Right lobe of liver (tissue), 6 donors: Measurements from ENCODE around the gene AMT. TPM values are rescaled to one million over a fixed set of nuclear protein-coding genes. Genes with fewer than 3 reads are reported as not detected.
A peak's percentile ranks its signal among the peaks of the same experiment; 100 is the strongest.

Source experiments
- ATAC-seq, 4 donors: fragments of 200-7000 bp; cut with Tn5 transposase; one replicate each; pipeline ENCODE4 v1.9.1; 2020; ENCODE audit warnings: mild to moderate bottlenecking in 4 of 4, moderate library complexity in 4 of 4
- DNase-seq, 3 donors: peaks; one replicate each; pipeline ENCODE4 v3.0.0-alpha.2; 2020
- H3K27ac ChIP-seq, 3 donors: fragments of 200-600 bp; one replicate each; pipeline ENCODE4 v1.8.0; 2022
- H3K27me3 ChIP-seq, 2 donors: fragments of 200-600 bp; one replicate each; pipeline ENCODE4 v1.8.0; 2022
- H3K36me3 ChIP-seq, 4 donors: fragments of 200-600 bp; sonication (generic) in 1 of 4; one replicate each; pipeline versions ENCODE4 v1.5.1 to v1.8.0; 2017 to 2022; ENCODE audit warnings: control low read depth in 1 of 4
- H3K4me1 ChIP-seq, 4 donors: fragments of 200-600 bp; sonication (generic) in 1 of 4; one replicate each; pipeline versions ENCODE4 v1.5.1 to v1.8.0; 2017 to 2022; ENCODE audit warnings: control low read depth in 1 of 4
- H3K4me3 ChIP-seq, 3 donors: fragments of 200-600 bp; one replicate each; pipeline ENCODE4 v1.8.0; 2022
- H3K9me3 ChIP-seq, 4 donors: fragments of 200-600 bp; sonication (generic) in 1 of 4; one replicate each; pipeline versions ENCODE4 v1.5.1 to v1.8.0; 2017 to 2022; ENCODE audit warnings: control low read depth in 1 of 4
- POLR2A ChIP-seq: fragments of 450-650 bp; IDR thresholded peaks from one replicate; pipeline ENCODE4 v1.6.1; 2017; ENCODE audit warnings: antibody characterized with exemption, mild to moderate bottlenecking
- WGBS: methylation state at CpG from one replicate; pipeline ENCODE4 v1.1.6; 2018; ENCODE audit warnings: low coverage, low lambda C conversion rate; ENCODE audit not compliant: insufficient coverage; ENCODE audit errors: missing lambda C conversion rate; 5-methylcytosine and 5-hydroxymethylcytosine counted together
- intact Hi-C, 2 donors: fragments of 100-400 bp; cut with DNase I; formaldehyde crosslinking; loops; one replicate each; pipeline versions ENCODE4 v1.11.2 to v1.14.1; 2022
- total RNA-seq, 6 experiments: library from RNA; depleted of rRNA in 2 of 6; stranded (reverse); fragments of >200 nt in 2 of 6; fragmentation: NEBNext Ultra II Directional in 3 of 6; extraction: Animal tissue kit (Norgen Biotek cat#: 25700) in 3 of 6; gene quantifications; one replicate each; pipeline versions ENCODE4 v1.1.0 to v1.2.4, GENCODE V29; 2016 to 2023
- TF ChIP-seq, protein P1 (sequence below), 4 donors: fragments of 200-600 bp in 3 of 4; fragments of 450-650 bp in 1 of 4; IDR thresholded peaks; one replicate each; pipeline versions ENCODE4 v1.5.1 to v1.8.0; 2016 to 2022; ENCODE audit warnings: antibody characterized with exemption in 4 of 4, mild to moderate bottlenecking in 2 of 4
- donor health status: DM: no; HTN: yes; CAD: no.
- donor health status: DM: no; HTN: no; CAD: no.
- donor health status: DM: no; HTN: no; CAD: no.
- donor health status: DM: no; HTN: yes; CAD: no.
- donor health status: DM: no; HTN: yes; CAD: no.

Gene AMT
- total RNA-seq, 6 experiments from 2014 or later, result 8.4 to 52.0 (median 31.3) TPM

DNA sequence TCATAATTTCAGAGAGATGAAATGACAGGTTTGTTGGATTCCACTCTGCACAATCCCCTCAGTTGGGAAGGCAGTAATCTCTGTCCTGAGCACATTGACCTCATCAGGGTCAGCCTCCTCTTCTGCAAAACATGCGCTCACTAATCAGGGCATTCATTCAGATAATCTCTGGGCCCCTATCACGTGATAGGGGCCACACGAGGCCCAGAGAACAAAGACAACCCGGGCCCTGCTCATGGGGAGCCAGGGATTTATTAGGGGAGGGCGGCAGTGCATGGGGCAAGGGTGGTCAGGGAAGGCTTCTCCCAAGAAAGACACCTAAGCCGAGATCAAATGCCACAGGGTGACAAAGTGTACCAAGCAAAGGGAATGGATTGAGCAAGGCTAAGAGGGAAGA, 8.9 kb downstream of the AMT start:
- WGBS, result 93% methylated on average over 3 of the region's 6 CpGs
- H3K4me1 ChIP-seq, result peaks cover 0 to 27% (median 7%) of the 10 kb centered on the region in 4 donors
- no peaks in the 10 kb centered on the region for H3K27me3 ChIP-seq
- H3K36me3 ChIP-seq, result peaks cover 0 to 13% (median 0%) of the 10 kb centered on the region in 4 donors
- ATAC-seq (no peak), DNase-seq (no peak)
- H3K27ac ChIP-seq, result no peak overlapping the region
- intact Hi-C loops, result no loop called here
- TF ChIP-seq, protein P1, sequence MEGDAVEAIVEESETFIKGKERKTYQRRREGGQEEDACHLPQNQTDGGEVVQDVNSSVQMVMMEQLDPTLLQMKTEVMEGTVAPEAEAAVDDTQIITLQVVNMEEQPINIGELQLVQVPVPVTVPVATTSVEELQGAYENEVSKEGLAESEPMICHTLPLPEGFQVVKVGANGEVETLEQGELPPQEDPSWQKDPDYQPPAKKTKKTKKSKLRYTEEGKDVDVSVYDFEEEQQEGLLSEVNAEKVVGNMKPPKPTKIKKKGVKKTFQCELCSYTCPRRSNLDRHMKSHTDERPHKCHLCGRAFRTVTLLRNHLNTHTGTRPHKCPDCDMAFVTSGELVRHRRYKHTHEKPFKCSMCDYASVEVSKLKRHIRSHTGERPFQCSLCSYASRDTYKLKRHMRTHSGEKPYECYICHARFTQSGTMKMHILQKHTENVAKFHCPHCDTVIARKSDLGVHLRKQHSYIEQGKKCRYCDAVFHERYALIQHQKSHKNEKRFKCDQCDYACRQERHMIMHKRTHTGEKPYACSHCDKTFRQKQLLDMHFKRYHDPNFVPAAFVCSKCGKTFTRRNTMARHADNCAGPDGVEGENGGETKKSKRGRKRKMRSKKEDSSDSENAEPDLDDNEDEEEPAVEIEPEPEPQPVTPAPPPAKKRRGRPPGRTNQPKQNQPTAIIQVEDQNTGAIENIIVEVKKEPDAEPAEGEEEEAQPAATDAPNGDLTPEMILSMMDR (IDR thresholded peaks at IDR 0.05), result no peak
- TF ChIP-seq POLR2A, result no peak
- H3K4me3 ChIP-seq, result peak overlapping the region; percentile 72 to 90 (median 77)
- H3K9me3 ChIP-seq, result no peaks in the 10 kb centered on the region

DNA sequence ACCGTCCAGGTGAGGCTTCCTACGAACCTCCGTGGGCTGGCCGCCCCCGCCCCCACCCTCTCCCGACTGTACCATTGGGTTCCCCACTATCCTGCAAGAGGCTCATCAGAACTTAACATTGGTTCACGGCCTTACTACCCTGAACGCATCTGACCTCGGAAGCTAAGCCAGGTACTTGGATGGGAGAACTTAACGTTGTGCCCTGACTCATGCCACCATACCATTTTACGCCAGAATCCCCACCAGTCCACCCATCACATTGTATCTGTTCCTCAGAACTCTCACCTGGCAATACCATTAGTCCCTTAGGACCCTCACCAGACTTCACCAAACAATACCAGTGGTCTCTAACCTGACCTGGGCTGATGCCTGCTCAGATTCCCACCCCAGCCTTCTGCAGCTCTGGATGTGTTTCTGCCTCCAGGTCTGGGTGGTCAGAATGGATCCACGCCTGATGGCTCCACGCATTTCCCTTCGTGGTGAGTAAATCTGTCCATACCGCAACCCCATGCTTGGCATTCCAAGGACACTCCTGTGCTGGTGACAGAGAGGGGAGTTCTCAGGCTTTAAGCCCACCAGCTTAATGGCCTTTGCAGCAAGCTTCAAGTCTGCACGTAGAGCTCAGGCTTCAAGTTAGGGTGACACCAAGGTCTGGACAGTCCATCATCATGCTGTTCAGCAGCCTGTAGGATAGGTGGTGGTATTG, 9.5 kb downstream of the AMT start:
- H3K27me3 ChIP-seq, result no peaks in the 10 kb centered on the region
- intact Hi-C loops, result no loop called here
- peaks cover 0 to 13% (median 0%) of the 10 kb centered on the region in 4 donors for H3K36me3 ChIP-seq
- no peaks in the 10 kb centered on the region for H3K9me3 ChIP-seq
- no peak for TF ChIP-seq POLR2A
- TF ChIP-seq, protein P1 (IDR thresholded peaks at IDR 0.05), result no peak
- ATAC-seq (no peak), DNase-seq (no peak)
- 15% methylated on average over 13 of the region's 16 CpGs for WGBS
- H3K27ac ChIP-seq, result peak overlapping the region; percentile 57 to 95 (median 69)
- peaks cover 0 to 30% (median 7%) of the 10 kb centered on the region in 4 donors for H3K4me1 ChIP-seq
- H3K4me3 ChIP-seq, result peak overlapping the region; percentile 72 to 90 (median 77)

DNA sequence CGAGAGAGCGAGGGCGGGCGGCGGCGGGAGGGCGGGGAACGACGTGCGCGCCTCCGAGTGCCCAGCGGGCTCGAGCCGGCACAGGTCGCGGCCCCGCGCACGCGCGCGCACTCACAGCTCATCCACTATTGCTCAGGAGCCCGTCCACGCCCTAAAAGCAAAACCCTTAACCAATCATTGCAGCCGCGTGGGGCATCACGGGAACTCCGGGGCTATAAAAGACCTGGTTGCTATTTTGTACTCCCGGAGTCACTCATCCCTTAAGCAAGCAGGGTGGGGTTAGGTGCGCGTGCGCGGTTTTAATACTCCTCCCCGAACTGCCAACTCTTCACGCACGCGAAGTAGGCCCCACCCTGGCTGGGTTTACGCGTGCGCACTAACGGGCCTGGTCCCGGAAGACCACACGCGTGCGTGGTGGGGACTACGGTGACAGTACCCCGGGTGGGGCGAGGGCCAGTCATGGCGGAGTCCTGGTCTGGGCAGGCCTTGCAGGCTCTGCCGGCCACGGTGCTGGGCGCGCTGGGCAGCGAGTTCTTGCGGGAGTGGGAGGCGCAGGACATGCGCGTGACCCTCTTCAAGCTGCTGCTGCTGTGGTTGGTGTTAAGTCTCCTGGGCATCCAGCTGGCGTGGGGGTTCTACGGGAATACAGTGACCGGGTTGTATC, 10.2 kb downstream of the AMT start, which contains the start of the genes RHOA and TCTA:
TSS of gene RHOA (minus strand) at position 9 of the 664 bp plus-strand sequence. CDS start 36,387 bp downstream, outside the sequence.
TSS of gene TCTA (plus strand) at position 456 of the 664 bp plus-strand sequence. CDS start at position 460, 4 bp downstream.
- H3K4me1 ChIP-seq, result peaks cover 0 to 37% (median 7%) of the 10 kb centered on the region in 4 donors
- intact Hi-C loops, result no loop called here

DNA sequence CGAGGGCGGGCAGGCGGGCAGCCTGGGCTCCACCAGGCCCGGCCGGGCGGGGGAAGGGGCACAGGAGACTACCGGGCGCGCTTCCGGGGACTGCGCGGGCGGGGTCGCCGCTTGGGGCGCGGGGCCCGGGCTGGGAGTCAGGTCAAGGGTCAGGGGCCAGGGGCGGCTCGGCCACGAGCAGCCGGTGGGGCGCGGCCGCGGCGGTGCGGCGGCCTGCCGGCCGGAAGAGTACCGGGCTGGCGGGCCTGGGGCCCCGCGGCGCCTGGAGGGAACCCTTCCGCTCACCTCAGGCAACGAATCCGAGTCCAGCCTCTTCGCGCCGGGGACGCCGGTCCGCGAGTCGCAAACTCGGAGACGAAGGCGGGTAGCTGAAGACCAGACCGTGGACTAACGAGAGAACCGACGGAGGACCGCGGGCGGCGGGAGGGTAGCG, 10.7 kb downstream of the AMT start:
- WGBS, result 0% methylated on average over 13 of the region's 59 CpGs
- intact Hi-C loops, result no loop called here
- Histone ChIP-seq H3K27ac (peak overlapping the region; percentile 83 to 96 (median 95)), H3K4me1 (peaks cover 0 to 42% (median 7%) of the 10 kb centered on the region in 4 donors), H3K9me3 (no peaks in the 10 kb centered on the region), H3K36me3 (peaks cover 0 to 10% (median 0%) of the 10 kb centered on the region in 4 donors), H3K4me3 (peak overlapping the region; percentile 77 to 90 (median 86)), H3K27me3 (no peaks in the 10 kb centered on the region)
- TF ChIP-seq POLR2A, result no peak
- TF ChIP-seq, protein P1 (IDR thresholded peaks at IDR 0.05), result peak in 1 of 4 donors; percentile 18
- ATAC-seq (peak; percentile 10 to 36 (median 31)), DNase-seq (peak; percentile 72 to 79 (median 76))

More for the DNA sequence above, 10.2 kb downstream of the AMT start, which contains the start of the genes RHOA and TCTA:
- ATAC-seq (peak; percentile 91 to 95 (median 93)), DNase-seq (peak; percentile 99)
- Histone ChIP-seq H3K4me3 (peak within 1 kb of the TSS; percentile 77 to 90 (median 86)), H3K27ac (peak within 1 kb of the TSS; percentile 83 to 96 (median 95)), H3K27me3 (no peaks in the 10 kb centered on the region), H3K36me3 (peaks cover 0 to 13% (median 0%) of the 10 kb centered on the region in 4 donors), H3K9me3 (no peaks in the 10 kb centered on the region)
- TF ChIP-seq POLR2A, result peak; percentile 91
- TF ChIP-seq, protein P1 (IDR thresholded peaks at IDR 0.05), result no peak
- WGBS, result 0% methylated on average over 12 of the region's 62 CpGs
